CMK (cell line): ENCODE measurements around the gene TIGAR.

Experiments used
- DNase-seq: peaks from one replicate; pipeline ENCODE4 v3.0.0-alpha.2; 2010; ENCODE audit warnings: low read depth

Gene TIGAR

DNA sequence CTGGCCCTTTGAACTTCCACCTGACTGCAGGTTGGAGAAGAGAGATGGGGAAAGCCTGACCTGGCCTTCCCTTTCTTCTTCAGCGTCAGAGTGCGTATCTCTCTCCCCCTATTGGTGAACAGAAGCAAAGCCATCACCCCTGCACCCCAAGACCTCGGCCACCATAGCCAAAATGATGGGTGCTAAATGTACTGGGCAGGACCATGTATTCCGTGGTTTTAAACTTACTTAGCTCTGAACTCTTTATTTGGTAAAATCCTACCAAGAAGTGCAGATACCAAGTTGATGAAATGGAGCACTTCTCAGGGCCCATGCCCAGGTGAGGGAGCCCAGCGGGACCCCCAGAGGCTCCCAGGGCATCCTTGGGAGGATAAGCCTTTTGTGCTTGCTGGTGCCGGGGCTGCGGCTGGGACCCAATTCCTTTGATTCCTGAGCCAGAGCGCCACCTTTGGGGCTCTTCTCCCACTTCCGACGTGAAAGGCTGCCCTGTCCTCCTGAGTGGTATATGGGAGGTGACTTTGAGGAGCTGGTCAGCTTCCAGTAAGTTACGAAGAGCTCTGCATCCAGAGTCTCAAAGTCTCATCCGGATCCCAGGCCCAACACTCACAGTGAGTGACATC, 38.0 kb upstream of the TIGAR start:
- DNase-seq = no peak

DNA sequence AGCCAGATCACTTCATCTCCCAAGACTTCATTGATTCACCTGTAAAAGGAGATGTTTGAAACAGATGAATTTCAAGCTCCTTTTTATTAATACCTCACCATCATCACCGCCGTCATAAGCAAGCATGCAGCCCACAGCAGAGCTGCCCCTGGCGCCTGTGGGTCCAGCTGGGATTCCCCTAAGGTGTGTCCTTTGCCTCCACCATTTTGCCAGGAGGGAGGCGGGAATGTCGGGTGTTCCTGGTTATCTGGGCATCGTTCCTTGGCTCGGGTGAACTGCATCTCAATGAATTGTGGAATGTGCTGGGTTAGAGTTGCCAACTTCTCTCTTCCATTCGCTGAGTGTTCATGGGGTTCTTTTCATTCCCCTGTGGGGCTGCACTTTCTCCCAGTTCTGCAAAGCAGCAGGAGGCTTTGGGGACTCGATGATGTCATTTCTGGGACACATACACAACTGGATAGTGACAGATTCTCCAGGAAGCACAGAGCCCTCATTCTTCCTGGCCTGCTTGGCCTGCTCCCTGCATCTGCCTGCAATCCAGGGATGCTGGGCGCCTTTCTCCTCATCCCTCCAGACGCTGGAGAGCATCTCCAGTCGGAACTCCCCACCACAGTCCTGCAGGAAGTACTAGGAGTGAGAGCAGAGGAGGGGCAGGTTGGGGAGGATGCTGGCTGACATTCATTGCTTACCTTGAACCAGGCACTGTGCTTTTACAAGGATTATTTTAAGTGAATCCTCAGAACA, 37.3 kb upstream of the TIGAR start:
- DNase-seq = no peak

DNA sequence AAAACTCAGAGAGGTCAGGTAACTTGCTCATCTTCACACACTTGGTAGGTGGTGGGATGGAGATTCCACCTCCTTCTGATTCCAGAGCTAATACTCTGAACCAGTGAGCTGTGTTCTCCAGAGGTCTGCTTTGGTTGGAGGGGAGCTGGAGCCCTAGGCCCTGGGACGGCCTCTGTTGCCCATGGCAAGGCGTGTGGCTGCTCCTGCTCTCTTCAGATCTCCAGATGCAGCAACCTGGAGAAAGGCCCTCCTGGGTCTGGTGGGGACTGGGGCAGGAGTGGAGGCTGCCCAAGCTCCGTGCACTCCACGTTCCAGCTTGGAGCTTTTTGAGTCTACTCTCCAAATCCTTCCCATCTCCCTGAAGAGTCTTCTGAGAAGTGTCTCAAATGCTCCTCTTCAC, 36.7 kb upstream of the TIGAR start:
- DNase-seq = no peak

DNA sequence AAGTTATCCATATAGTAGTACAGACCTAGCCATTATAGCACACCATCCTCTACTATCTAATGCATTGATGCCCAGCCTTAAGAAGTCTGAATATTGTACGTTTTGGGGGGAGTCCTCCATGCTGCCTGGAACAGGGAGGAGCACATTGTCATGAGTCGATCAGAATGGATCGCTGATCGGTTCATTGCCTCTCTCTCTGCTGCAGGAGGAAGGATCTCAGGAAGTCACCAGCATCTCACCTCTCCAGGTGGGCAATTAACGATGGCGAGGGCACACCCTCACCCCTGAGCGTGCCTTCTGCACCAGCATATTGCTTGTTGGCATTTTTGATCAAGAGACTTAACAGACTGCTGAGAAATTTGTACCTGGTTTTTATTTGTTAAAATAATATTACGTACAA, 35.9 kb upstream of the TIGAR start:
- no peak for DNase-seq

DNA sequence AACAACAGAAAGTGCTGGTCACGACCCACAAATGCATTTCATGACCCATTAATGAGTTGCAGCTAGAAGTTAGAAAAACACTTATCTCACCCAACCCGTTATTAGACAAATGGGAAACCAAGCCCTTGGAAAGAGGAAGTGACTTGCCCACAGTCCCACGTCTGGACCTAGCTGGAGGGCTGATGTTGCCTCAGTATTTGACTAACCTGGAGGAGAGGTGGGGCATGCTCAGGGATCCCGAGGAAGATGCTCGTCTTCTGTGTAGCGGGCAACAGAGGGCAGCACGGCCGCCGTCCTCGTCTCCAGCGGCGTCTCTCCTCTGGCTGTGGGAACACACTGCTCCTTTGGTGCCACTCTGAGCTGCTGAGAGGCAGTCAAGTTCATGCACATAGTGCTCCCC, 34.8 kb upstream of the TIGAR start:
- no peak for DNase-seq

DNA sequence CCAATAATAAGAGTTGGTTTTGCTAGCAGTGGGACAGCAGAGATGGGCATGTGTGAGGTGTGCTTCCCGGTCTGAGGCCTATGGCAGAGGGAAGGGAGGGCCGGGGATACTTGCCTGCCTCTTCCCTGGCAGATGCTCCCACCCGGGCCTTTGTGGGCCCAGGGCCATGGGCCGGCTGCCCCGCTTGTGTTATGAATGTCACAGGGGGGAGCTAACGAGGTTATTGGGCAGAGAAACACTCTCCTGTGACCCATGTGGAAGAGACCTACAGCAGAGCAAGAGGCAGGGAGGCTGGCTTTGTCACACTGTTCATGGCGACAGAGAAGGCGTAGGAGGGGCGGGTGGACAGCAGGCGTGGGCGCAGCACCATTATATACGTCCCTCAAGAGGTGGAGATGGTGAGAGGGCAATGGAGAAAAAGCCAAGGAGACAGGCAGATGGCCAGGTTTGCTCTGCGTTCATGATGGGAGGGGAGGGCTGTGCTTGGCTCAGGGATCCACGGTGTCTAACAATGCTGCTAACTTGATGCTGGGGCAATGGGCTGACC, 34.2 kb upstream of the TIGAR start:
- DNase-seq = no peak

DNA sequence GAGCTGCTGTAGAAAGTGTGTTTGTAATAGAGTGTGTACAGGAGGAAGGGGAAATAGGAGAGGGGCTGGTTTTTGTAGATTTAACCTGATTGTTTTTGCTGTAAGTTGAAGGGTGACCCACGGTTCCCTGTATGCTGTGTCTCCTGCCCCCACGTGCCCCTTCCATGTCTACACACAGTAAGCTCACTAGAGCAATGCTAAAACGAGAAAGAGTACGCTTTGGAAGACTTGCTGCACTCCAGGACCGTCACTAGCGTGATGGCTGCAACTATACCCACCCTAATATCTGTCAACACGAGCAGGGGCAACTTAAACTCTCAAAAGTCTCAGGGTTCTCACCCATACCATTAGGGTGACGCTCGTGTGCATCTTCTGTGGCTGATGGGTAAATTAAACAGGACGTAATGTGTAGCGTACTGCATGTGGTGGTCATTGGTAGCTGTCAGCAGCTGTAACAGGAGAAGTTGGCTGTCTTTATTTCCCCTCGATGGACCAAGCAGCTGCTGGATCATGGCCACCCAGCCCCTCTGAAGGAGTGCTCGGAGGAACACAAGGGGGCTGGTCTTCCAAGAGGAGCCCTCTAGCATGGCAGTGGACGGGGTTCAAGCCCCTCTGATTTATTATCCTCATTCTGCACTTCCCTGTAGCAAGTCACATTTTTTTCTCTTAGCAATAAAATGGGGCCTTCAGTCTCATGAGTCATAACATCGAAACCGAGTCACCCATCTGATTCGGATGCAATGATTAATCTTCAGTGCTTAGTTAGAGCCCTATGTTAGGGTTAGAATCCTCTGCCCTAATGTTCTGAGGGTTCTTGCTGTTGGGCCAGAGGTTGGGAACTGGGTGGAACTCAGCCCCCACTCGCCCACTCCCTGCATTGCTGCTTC, 33.4 kb upstream of the TIGAR start:
- DNase-seq = no peak

DNA sequence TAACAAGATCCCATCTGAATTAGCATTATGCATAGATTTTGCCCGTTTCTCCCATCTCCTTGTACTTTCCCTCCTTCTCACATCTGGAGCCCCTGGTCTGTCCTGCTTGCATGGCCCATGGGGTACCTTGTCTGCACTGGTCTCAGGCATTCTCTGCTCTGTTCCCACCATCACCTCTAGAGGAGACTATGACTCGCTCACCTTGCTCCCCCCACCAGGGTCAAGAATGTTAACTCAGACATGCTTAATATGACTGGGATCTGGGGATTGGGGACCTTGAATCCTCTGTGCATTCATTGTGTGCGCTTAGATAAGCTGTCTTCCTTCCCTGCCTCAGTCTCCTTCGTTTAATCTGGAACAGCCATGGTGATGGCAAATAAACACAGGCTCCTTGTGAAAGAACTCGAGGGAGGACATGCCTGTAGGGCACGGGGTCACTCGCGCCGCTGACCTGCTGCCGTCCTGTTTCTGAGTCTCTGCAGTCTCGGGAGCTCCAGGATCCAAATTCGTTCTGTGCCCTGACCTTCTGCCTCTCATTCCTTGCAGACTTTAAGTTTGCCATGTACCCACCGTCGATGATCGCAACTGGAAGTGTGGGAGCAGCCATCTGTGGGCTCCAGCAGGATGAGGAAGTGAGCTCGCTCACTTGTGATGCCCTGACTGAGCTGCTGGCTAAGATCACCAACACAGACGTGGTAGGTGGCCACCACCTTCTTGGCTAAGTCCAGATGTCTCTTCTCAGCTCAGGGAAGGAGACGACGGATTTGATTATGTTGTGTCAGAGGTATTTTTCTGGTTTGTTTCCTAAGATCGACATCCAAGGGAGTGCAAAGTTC, 32.5 kb upstream of the TIGAR start:
- DNase-seq = no peak

DNA sequence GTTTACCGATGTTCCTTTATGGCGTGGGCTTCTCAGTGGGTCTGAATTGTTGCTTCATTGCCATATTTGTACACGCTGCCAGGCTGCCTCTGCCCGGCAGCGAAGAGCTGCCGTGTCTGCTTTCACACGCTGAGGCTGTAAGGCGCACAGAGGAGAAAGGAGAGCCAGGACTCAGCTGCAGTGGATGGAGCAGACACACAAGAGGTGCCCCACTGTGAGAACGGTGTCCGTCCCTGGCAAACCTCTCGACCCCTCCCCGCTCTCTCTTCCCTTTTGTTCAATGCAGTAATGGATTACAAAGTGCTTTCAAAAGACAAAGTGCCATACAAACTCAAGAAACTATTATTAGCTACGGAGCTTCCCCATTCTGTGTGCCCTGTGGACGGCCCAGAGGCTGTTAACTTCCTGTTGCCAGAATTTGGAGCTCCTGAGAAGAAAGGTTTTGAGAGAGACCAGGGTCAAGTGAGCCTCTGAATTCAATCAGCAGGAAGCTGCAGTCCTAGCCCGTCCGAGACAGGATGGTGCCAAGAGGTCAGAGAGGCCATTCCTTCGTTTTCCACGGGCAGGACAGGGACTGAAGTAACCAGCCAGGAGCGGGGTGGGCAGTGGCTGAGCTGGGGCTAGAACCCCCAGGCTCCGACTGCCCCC, 31.7 kb upstream of the TIGAR start:
- DNase-seq = no peak

DNA sequence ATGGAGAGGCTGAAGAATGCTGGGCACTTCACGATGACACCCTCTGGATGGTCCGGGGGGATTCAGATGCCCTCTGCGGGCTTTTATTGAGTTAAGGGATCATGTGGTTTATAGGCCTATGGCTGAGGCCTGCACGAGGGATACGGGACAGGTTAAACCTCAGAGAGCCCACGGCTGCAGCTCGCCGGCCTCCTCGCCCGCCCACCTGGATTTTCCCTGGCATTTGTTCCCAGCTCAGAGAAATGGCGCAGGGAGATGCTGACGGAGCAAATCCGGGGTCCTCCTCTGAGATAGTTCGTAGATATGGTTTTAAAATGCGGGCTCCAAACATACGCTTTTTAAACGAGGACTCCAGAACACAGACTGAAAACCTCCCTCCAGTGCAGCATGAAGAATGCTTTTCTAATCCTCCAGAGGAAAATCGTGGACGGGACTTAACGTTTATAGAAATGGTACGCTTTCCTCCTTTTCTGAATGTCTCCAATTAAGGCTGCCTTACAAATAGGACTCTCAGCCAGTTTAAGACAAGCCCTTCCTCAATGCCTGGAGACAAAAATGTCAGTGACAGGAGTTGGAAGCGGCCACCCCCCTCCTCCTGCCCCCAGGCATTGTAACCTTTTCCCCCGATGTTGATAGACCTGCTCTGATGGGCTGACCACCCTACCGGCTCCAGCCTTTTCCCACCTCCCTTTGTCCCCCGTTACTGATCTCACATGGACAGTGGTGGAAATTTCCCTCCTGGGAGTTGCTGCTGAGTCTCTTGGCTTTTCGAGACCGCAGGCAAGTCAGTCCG, 30.8 kb upstream of the TIGAR start:
- no peak for DNase-seq

DNA sequence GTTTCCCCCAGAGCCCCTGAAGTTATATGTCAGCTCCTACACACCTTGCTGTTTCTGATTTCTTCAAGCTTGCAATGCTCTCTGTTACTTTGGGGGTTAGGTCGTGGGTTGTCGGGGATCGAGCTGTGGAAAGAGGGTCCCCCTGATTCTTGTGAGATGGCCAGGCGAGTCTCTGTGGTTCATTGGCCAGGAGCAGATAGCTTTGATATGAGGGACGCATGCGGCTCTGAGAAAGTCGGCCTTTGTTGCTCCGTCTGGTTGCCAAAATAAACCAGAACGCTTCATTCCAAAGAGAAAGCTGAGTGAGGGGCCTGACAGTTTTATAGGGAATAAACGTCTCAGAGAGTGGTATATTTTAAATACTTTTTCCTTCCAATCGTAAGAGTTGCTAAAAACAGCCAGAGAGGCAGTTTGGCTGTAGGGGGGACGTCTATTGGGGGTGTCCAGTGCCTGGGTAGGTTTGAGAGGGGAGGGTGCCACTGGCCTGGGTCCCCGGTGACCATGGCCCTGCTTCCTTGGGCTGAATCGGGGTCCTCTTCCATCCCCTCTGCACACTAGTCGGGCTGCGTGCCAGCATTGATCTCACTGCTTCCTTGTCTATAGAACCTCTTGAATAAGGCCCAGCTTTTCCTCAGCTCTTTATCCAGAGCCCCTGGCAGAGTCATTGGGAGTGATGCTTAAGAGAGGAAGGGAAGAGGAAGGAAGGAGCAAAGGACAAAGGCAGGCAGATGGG, 28.5 kb upstream of the TIGAR start:
- DNase-seq = no peak

DNA sequence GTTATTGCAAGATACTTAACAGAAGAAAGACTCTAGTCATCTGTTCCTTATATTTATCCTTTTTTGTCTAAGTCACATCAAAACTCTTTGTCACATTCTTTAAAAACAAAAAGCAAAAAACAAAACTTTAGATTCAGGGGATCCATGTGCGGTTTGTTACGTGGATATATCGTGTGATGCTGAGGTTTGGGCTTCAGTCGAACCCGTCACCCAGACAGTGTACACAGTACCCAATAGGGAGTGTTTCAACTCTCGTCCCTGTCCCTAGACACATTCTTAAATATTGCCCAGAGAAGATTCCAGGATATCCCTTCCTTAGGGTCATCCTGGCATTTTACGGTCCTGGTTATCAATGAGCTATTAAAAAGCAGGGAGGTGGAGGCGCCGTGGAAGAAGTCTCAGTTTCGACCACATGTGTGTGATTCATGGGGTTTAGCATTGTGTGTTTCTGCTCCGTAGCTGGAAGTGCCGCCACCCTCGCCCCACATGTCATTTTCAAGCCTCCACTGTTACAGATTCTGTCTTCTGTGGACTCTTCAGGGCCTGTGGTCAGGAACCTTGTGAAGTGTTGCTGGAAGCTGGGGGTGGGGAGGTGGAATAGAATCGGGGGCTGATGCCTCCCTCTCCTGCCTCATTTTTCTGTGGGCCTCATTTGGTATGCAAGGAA, 27.6 kb upstream of the TIGAR start:
- no peak for DNase-seq

DNA sequence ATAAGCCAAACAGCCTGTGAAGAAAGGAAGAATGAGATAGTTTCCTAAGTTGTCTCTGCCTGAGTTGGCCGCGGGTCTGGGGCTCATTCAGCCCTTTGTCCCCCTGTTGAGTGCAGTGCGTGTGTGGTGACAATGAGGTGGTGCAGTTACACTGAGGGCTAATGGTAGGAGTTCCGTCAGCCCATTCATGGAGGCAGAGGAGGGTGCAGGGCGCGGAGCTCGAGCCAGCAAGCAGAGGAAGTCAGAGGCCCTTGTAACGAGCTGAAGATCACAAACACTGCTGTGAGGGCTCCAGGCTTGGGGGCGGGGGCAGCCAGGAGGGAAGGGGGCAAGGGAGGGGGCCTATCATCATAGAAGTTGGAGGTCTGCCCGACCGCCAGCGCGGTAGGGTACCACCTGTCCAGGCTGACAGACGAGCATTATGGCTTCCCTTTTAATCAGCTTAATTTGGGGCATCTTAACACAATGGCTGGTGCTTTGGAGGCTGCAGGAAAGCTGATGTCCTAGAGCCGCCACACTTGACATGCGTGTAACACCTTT, 27.0 kb upstream of the TIGAR start:
- DNase-seq = no peak

DNA sequence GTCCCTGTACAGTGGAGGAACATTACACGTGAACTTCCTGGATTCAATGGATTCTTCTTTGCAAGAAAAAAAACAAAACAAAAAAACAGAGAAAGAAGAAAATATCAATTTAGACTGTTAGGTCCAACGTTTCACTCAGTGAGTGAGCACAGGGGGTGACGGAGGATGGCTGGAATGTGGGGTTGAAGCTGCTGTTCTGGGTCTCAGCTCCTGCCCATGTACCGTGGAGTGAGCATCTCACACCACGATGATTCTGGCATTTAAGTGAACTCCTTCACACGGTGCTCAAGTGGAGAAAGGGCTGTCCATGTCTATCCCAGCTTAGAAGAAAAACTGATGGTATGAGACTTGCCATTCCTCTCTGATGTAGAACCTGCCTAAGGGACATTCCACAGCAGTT, 24.3 kb upstream of the TIGAR start:
- no peak for DNase-seq

DNA sequence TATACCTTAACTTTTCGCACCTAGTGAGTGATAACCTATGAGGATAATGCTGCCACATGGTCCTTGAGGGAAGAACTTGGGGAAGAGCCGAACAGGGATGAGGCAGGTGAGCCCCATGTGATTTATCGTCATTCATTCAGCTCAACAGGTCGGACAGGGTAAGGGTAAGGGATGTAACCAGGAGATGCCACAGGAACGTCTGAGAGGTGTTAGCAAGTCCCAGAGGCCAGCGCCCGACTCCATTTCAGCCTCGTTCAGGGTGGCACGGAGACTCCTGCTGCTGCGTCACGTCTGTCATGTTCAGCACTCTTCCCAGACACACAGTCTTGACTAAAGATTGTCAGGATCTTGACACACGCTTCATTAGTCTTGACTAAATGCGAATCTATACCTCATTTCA, 23.4 kb upstream of the TIGAR start:
- no peak for DNase-seq

DNA sequence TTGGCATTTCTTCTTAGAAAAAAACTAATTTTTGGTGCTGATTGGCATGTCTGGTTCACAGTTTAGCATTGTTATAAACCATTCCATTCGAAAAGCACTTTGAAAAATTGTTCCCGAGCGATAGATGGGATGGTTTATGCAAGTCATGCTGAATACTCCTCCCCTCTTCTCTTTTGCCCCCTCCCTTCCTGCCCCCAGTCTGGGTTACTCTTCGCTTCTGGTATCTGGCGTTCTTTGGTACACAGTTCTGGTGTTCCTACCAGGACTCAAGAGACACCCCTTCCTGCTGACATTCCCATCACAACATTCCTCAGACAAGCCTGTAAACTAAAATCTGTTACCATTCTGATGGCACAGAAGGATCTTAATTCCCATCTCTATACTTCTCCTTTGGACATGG, 20.1 kb upstream of the TIGAR start:
- DNase-seq = no peak

DNA sequence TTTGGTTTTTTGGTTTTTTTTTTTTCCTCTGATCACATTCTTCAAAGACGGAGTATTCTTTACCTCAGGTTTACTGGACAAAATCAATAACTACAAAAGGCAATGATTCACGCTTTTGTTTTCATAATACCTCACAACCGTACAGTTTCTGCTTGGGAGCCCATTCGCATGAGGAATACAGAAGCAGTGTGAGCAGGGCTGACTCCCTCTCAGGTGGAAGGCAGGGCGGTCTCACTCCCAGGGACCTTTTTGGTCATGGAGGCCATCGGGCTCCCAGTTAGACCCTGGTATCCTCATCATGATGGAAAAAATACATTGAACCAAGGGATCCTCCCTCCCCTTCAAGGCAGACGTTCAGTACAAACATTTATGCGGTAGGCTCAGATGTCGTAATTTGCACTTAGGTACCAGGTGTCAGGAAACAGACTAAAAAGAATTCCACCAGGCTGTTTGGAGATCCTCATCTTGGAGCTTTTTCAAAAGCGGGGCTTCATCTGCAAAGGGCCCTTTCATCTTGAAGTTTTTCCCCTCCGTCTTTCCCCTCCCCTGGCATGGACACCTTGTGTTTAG, 19.0 kb upstream of the TIGAR start:
- no peak for DNase-seq

DNA sequence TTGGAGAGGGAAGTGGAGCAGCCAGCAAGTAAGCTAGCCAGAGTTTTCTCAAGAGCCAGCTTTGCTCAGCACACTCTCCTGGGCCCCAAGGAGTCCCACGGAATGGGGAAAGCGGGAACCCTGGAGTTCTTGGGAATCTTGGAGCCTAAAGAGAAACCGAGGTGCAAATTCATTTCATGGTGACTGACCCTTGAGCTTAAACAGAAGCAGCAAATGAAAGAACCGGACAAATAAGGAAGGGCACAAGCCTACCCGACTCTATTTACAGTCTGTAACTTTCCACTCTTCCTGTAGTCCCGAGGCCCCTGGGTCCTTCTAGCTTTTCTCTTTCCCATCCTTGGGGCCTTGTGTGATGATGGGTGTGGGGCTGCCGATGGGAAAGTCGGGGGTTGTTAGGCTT, 18.1 kb upstream of the TIGAR start:
- DNase-seq = no peak

DNA sequence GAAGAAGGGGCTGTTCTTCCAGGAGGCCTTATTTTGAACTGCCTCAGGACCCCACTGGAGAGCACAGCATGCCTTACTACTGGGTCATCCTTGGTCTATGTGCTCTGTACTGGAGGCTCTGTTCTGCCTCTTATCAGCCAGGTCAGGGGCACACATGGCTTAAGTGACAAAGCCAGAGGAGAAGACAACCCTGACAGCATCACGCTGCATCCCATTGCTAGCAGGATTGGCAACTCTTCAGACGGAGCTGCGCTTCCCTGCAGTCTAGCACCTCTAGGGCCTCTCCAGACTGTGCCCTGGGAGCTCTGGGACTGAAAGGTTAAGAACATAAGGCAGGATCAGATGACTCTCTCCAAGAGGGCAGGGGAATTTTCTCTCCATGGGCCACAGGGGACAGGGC, 17.3 kb upstream of the TIGAR start:
- no peak for DNase-seq
